ENCODE data around the gene NEU4.

Gene NEU4

GRCh38 chr2:241850544-241851324 lies 41.7 kb downstream of the NEU4 start:
- DNase-seq (ENCODE audit: low read depth in 1 of 2, low spot score in 1 of 2), result no peak

DNA sequence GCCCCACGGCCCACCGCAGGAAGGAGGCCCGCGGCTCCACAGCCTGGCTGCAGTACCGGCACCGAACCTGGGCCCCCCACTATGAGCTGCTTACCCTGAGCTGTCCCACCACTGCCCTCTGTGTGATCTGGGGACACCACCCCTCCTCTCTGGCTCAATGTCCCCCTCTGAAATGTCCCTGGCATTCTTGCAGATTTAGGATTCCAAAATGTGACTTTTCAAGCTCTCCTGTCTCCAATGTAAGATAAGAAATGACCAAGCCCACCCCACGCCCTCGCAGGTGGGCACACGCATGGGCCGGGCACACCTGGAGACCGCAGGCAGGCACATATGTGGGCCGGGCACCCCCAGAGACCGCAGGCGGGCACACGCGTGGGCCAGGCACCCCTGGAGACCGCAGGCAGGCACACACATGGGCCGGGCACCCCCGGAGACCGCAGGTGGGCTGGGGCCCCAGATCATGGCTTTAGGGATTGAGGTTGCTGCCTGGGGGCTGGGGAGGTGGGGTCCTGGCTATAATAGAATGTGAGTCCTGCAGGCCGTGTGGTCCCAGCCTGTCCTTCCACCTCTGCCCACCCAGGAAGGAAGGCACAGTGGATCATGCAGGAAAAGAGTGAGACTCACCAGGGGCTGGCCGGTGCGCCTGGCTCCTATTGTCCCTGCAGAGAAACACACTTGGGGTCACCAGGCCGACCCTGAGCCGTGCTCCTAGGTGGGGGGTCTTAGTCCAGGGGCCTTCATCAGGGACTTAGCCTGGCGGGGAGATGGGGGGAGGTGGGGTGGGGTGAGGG lies 42.5 kb downstream of the NEU4 start:
- no peak for DNase-seq (ENCODE audit: low read depth in 1 of 2, low spot score in 1 of 2)

DNA sequence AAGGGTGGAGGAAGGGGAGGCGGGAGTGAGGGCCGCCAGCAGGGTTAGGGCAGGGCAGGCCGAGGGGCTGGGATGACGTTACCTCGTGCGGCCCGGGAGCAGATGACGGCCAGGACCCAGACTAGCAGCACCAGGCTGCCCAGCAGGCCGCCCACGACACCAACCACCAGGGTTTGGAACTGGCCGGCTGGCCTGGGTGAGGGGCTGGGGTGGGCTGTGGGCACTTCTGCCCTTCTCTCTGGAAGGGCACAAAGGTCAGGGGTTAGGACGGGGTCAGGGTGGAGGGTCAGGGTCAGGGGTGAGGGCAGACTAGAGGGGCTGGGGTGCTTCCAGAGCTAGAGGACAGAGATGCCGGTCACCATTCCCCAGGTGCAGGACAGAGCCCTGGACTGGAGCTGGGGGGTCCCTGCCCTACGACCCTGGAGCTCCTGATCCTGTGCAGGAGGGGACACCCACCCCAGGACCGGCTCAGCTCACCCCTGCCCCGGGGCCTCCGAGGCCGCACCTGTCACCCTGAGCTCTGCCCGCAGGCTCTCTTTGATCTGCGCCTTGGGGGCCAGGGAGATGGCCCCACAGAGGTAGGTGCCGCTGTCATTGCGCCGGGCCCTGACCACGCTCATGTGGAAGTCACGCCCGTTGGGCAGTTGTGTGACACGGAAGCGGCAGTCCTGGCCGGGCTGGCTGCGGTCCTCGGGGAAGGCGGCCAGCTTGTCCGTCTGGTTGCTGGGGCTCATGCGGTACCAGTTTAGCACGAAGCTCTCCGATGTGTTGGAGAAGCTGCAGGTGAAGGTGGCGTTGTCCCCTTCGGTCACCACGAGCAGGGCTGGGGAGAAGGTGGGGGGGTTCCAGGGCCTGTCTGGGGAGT lies 43.4 kb downstream of the NEU4 start:
- DNase-seq (ENCODE audit: low read depth in 1 of 2, low spot score in 1 of 2), result no peak

GRCh38 chr2:241852981-241853631 lies 44.1 kb downstream of the NEU4 start:
- no peak for DNase-seq (ENCODE audit: low read depth in 1 of 2, low spot score in 1 of 2)

DNA sequence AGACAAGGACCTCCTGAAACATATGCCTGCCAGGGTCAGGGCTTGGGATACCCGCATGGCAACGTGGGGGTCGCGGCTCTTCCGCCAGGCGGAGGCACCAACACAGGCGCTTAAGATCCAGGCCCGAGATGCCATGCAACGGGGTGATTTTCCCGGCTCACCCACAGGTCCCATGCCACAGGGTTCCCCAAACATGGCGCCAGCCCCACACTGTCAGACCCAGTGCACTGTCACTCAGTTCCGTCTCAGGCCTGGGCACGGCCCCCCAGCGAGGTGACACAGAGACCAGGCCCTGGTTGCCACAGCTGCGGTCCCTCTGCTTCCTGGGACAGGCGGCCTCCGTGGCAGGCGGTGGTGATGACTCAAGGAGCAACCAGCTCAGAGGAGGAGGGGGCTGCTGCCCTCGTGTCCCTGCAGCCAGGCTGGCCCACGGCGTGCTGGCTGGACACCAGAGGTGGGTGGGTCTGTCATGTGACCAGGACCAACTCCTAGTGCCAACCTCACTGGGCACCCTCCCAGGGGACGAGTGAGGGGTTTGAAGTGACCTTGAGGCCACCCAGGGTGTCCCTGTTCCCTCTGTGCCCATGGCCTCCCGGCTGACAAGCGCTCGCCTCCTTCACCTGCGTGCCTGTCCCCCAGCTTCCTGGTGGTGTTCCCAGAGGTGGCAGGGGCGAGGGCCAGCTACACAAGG lies 44.8 kb downstream of the NEU4 start:
- no peak for DNase-seq (ENCODE audit: low read depth in 1 of 2, low spot score in 1 of 2)

DNA sequence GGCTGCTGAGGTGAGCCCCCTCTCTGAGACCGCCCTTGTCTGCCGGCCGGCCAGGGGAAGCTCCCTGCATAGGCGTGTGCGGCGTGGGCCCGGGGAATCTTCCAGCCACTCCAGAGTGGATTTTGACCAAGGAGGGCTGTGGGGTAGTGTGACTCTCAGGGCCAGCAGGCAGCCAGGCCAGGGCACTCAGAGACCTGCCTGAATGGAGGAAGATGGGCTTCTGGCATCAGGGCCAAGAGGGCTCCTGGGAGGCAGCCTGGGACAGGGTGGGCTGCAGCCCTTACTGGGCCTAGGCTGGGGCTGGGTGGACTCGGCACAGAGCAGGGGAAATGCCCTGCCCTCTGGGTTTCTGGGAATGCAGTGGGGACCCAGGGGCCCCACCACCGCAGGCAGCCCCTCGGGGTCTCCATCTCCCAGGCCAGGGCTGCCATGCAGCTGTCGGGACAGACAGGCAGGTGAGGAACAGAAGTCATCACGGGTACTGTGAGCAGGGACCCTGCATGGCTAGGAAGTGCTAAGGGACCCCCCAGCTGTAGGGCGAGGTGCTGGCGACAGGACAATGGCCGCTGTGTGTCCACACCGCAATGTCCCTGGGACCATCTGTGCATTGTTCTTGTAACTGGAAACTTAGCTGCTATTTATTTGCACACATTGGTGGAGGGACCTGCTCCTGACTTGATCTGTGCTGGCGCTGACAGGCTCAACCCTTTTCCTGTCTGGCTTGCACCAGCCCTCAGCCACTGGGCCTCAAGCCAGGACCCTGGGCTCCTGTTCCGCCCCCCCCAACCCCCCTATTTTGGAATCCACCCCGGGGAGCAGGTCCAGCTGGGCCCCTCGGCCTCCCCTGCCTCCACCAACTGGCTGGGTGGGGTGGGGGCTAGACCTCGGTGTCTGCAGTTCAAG lies 45.6 kb downstream of the NEU4 start:
- no peak for DNase-seq (ENCODE audit: low read depth in 1 of 2, low spot score in 1 of 2)

- DNase-seq (ENCODE audit: low read depth in 1 of 2, low spot score in 1 of 2), result no peak
These were observed 46.4 kb downstream of the NEU4 start for GRCh38 chr2:241855245-241855887.

GRCh38 chr2:241855888-241856422 lies 47.0 kb downstream of the NEU4 start:
- DNase-seq (ENCODE audit: low read depth in 1 of 2, low spot score in 1 of 2), result no peak

- DNase-seq (ENCODE audit: low read depth in 1 of 2, low spot score in 1 of 2), result no peak
These were observed 48.1 kb downstream of the NEU4 start for GRCh38 chr2:241857041-241857541.

GRCh38 chr2:241857572-241858121 lies 48.7 kb downstream of the NEU4 start:
- DNase-seq (ENCODE audit: low read depth in 1 of 2, low spot score in 1 of 2), result no peak

DNA sequence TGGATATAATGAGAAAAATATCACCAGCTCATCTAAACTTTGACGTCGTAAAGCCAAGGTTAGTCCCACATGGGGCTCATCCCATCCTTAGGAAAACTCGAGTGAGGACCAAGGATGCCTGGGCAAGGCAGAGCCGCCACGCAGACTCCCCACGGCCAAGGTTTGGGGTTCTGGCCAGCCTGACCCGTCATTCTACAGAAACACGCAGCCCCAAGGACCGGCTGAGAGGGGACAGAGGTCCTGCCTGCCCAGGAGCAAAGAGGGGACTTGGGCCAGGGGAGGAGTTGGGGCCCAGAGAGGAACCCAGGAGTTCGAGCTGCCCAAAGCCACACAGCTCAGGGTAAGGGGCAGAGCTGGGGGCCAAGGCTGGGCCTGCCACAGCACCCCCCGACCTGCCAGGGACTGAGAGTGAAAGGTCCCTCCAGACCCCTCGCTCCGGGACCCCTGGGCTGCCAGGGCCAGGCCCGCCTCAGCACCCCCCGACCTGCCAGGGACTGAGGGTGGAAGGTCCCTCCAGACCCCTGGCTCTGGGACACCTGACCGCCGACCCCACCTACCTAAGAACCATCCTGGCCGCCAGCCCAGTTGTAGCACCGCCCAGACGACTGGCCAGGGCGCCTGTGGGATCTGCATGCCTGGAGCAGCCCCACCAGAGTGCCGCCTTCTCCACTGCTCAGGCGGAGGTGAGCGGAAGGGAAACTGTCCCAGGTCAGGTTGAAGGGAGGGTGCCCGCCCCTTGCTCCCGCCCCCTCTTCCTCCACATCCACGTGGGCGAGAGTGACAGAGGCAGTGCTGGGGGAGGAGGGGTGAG lies 49.4 kb downstream of the NEU4 start, which contains the start of gene PDCD1:
PDCD1 (minus strand) TSS at position 689 of the 811 bp plus-strand sequence; CDS start at position 633, 56 bp downstream.
- peak; percentile 47 to 69 for DNase-seq (ENCODE audit: low read depth in 1 of 2, low spot score in 1 of 2)

- no peak for DNase-seq (ENCODE audit: low read depth in 1 of 2, low spot score in 1 of 2)
These were observed 50.0 kb downstream of the NEU4 start for GRCh38 chr2:241859017-241859435.

GRCh38 chr2:241859436-241860183 lies 50.6 kb downstream of the NEU4 start:
- peak; percentile 46 to 74 for DNase-seq (ENCODE audit: low read depth in 1 of 2, low spot score in 1 of 2)

GRCh38 chr2:241860184-241861078 lies 51.4 kb downstream of the NEU4 start:
- DNase-seq (ENCODE audit: low read depth in 1 of 2, low spot score in 1 of 2), result no peak

DNA sequence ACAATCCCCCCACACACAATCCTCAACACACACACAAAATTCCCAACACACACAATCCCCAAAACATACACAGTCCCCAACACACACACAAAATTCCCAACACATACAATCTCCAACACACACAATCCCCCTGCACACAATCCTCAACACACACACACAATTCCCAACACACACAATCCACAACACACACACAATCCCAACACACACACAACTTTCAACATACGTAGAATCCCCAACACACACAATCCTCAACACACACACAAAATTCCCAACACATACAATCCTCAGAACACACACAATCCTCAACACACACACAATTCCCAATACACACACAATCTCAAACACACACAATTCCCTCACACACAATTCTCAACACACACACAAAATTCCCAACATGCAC lies 52.3 kb downstream of the NEU4 start:
- no peak for DNase-seq (ENCODE audit: low read depth in 1 of 2, low spot score in 1 of 2)

Data from activated CD4-positive, alpha-beta T cell treated with anti-CD3 and anti-CD28 coated beads, Interleukin-2, amount 50 U/mL, for 24 hours (primary cell).